Thoracic aorta (tissue), 2 donors: ENCODE data around the gene APLP1. TPM values are rescaled to one million over a fixed set of nuclear protein-coding genes. Genes with fewer than 3 reads are reported as not detected.

Source experiments
- ATAC-seq: fragments of 150-250 bp; one replicate; pipeline ENCODE4 v1.8.0; 2017; ENCODE audit warnings: low read depth; ENCODE audit not compliant: insufficient number of reproducible peaks, low FRiP score
- DNase-seq: peaks from one replicate; pipeline ENCODE4 v3.0.0-alpha.2; 2020; ENCODE audit warnings: low spot score
- H3K27ac ChIP-seq, 2 donors: fragments of 200-600 bp; sonication (generic); 1 replicate in 1 of 2; 2 replicates in 1 of 2; pipeline ENCODE4 v1.5.1; 2016; ENCODE audit warnings: mild to moderate bottlenecking in 2 of 2, moderate library complexity in 2 of 2
- H3K27me3 ChIP-seq: fragments of 200-600 bp; sonication (generic); replicated peaks from 2 replicates; pipeline ENCODE4 v1.6.0; 2016; ENCODE audit warnings: mild to moderate bottlenecking; ENCODE audit not compliant: insufficient read depth
- H3K36me3 ChIP-seq: fragments of 200-600 bp; sonication (generic); one replicate; pipeline ENCODE4 v1.5.1; 2016
- H3K4me1 ChIP-seq, 2 donors: fragments of 200-600 bp; sonication (generic); 1 replicate in 1 of 2; 2 replicates in 1 of 2; pipeline versions ENCODE4 v1.5.1 to v1.6.0; 2016; ENCODE audit warnings: low read depth in 2 of 2, mild to moderate bottlenecking in 1 of 2; ENCODE audit not compliant: control insufficient read depth in 1 of 2
- H3K4me3 ChIP-seq: fragments of 200-600 bp; sonication (generic); 2 replicates; pipeline ENCODE4 v1.5.1; 2016; ENCODE audit warnings: mild to moderate bottlenecking
- H3K9me3 ChIP-seq: fragments of 200-600 bp; sonication (generic); 2 replicates; pipeline ENCODE4 v1.5.1; 2016
- total RNA-seq, 2 donors: library from RNA; depleted of rRNA; stranded (reverse); fragments of >200 nt; gene quantifications; one replicate each; pipeline versions ENCODE4 v1.1.0 to v1.2.3, GENCODE V29; 2016
- TF ChIP-seq, protein P1 (sequence below): fragments of 200-600 bp; sonication (generic); IDR thresholded peaks from one replicate; pipeline ENCODE4 v1.5.1; 2019; ENCODE audit warnings: antibody characterized with exemption

APLP1 gene
- total RNA-seq, 2 donors from 2014 or later, result 28.1 to 47.2 TPM

DNA sequence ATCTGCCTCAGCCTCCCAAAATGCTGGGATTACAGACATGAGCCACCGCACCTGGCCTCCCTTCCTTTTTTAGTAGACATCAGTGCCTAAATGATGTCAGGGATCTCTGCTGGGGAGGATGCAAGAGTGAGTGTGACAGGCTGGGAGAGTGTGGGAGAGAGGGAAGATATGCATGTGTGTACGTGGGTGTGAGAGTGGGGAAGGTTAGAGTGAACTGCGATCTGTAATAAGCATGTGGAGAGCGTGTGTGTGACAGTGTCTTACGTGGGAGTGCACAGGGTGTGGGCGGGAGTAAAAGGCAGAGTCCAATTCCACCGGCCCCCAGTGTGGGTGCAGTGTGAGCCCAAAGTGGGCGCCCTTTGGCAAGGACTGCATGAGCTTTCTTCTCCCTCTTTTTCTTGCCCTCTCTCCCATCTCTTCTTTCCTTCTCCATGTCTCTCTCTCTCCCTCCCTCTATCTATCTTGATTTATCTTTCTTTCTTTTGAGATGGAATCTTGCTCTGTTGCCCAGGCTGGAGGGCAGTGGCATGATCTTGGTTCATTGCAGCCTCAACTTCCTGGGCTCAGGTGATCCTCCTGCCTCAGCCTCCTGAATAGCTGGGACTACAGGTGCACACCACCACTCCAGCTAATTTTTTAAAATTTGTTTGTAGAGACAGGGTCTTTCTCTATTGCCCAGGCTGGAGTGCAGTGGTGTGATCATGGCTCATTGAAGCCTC is 15.2 kb upstream of the APLP1 start:
- no peaks in the 10 kb centered on the region for H3K9me3 ChIP-seq
- TF ChIP-seq, protein P1, sequence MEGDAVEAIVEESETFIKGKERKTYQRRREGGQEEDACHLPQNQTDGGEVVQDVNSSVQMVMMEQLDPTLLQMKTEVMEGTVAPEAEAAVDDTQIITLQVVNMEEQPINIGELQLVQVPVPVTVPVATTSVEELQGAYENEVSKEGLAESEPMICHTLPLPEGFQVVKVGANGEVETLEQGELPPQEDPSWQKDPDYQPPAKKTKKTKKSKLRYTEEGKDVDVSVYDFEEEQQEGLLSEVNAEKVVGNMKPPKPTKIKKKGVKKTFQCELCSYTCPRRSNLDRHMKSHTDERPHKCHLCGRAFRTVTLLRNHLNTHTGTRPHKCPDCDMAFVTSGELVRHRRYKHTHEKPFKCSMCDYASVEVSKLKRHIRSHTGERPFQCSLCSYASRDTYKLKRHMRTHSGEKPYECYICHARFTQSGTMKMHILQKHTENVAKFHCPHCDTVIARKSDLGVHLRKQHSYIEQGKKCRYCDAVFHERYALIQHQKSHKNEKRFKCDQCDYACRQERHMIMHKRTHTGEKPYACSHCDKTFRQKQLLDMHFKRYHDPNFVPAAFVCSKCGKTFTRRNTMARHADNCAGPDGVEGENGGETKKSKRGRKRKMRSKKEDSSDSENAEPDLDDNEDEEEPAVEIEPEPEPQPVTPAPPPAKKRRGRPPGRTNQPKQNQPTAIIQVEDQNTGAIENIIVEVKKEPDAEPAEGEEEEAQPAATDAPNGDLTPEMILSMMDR, result no peak
- H3K4me1 ChIP-seq, result peaks cover 0 to 15% of the 10 kb centered on the region in 2 donors
- H3K27me3 ChIP-seq, result peaks cover 10% of the 10 kb centered on the region
- H3K36me3 ChIP-seq, result no peaks in the 10 kb centered on the region
- DNase-seq (no peak), ATAC-seq (no peak)
- H3K4me3 ChIP-seq, result no peak overlapping the region
- H3K27ac ChIP-seq, result no peak overlapping the region

GRCh38 chr19:35856546-35857149 is 11.7 kb upstream of the APLP1 start, which contains the start of gene KIRREL2:
KIRREL2 (plus strand) TSS chr19:35856911; CDS start chr19:35857120, 209 bp downstream.
- Histone ChIP-seq H3K4me3 (peak within 1 kb of the TSS; percentile 72), H3K27me3 (peaks cover 10% of the 10 kb centered on the region), H3K4me1 (peaks cover 0 to 15% of the 10 kb centered on the region in 2 donors), H3K36me3 (no peaks in the 10 kb centered on the region), H3K27ac (no peak within 1 kb of the TSS), H3K9me3 (no peaks in the 10 kb centered on the region)
- DNase-seq (no peak), ATAC-seq (no peak)
- TF ChIP-seq, protein P1, result no peak

GRCh38 chr19:35858311-35858710 is 10.1 kb upstream of the APLP1 start:
- Histone ChIP-seq H3K27me3 (peaks cover 10% of the 10 kb centered on the region), H3K27ac (no peak overlapping the region), H3K36me3 (no peaks in the 10 kb centered on the region), H3K4me1 (peaks cover 0 to 15% of the 10 kb centered on the region in 2 donors), H3K4me3 (no peak overlapping the region), H3K9me3 (no peaks in the 10 kb centered on the region)
- TF ChIP-seq, protein P1, result no peak
- no peak for ATAC-seq
- DNase-seq, result no peak

- no peak overlapping the region for H3K27ac ChIP-seq
- H3K4me1 ChIP-seq, result peaks cover 0 to 15% of the 10 kb centered on the region in 2 donors
- TF ChIP-seq, protein P1, result no peak
- DNase-seq, result no peak
- no peak overlapping the region for H3K4me3 ChIP-seq
- peaks cover 10% of the 10 kb centered on the region for H3K27me3 ChIP-seq
- no peaks in the 10 kb centered on the region for H3K9me3 ChIP-seq
- H3K36me3 ChIP-seq, result no peaks in the 10 kb centered on the region
- no peak for ATAC-seq
Observed at GRCh38 chr19:35859414-35859813, 9.0 kb upstream of the APLP1 start.

DNA sequence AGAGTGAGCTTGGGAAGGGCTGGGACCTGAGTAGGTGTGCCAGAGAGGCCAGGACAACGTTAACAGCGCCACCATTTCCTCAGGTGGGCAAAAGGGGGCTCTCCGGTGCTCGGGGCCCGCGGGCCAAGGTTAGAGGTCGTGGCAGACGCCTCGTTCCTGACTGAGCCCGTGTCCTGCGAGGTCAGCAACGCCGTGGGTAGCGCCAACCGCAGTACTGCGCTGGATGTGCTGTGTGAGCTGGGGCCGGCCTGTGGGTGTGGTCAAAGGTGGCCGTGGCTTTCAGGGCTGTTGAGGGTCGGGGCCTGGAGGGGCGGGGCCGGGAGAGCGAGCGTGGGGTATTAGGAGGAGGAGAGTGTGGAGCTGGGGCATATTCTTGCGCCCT is 7.9 kb upstream of the APLP1 start:
- Histone ChIP-seq H3K9me3 (no peaks in the 10 kb centered on the region), H3K36me3 (no peaks in the 10 kb centered on the region), H3K4me1 (peaks cover 0 to 15% of the 10 kb centered on the region in 2 donors), H3K4me3 (no peak overlapping the region), H3K27ac (no peak overlapping the region), H3K27me3 (peaks cover 10% of the 10 kb centered on the region)
- TF ChIP-seq, protein P1, result no peak
- ATAC-seq, result no peak
- no peak for DNase-seq
